G401.6 (cell line): ENCODE measurements around the gene SEC63.

ENCODE experiments used
- FAIRE-seq: peaks from 2 replicates; lab custom pipeline; 2012; peaks lifted over from hg19 to GRCh38; lab: Jason Lieb, UNC

SEC63 gene

DNA sequence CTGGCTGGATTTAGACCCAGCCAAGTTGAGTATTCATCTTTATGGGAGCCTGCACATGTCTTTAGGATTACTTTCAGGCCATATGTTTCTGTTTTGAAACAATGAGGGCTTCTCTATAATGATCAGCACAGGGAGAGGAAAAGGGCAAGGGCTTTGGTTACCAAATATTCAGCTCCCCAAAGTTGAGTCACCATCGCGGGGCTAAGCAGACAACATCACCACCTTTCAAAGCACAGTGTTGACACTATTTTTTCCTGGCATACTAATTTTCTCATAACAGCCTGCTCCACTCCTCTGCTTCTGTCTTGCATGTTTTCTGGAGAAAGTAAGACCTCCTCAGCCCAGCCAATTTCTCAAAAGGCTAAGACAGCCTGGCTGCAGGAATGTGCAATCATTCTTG lies 138.8 kb downstream of the SEC63 start:
- FAIRE-seq, result no peak

DNA sequence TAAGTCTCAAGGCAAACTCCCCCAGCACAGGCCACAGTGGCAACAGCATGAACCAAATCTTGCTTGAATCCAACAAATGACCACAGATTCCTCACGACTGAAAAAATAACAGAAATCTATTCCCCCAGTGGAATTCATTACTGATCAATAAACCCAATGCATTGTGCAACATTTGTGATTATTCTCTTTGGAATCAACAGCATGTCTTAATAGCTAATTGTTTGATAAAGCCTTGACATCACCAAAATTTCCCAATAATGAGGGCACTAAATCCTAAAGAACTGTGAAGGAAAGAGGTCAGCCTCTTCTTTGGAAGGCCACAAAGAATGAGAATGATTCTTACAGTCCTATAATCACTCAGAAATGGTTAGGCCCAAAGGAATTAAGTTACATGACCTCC lies 139.7 kb downstream of the SEC63 start:
- FAIRE-seq, result no peak

DNA sequence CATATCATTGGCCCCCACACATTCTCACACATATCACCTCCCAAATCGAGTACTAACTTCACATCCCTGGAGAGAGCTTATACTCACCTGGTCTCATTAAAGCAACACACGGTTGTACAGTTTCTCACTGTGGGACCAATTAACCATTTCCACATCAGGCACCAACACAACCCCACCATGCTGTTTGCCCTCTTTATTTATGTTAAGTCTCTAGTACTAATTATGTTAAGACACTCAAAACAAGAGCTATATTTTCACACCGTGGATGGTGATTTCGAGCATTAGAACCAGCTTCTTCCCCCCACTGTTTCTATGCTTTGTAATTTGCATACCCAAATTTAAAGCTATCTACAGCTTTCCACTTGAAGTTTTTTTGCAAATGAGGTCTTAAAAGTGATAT lies 140.2 kb downstream of the SEC63 start:
- FAIRE-seq, result no peak
